ENCODE measurements around the gene NEDD4. TPM values are rescaled to one million over a fixed set of nuclear protein-coding genes. Genes with fewer than 3 reads are reported as not detected.

Gene NEDD4
- total RNA-seq, 2 experiments from 2014 or later, result 2.6 to 2.7 TPM

- ChIA-PET CTCF (interaction anchor here (1.1 kb wide), 1 partner anchor 158 kb away, joined by 3 read pairs; no protein-coding TSS in a partner anchor), POLR2A (no interaction called here)
- Mint-ChIP-seq H3K27me3 (no peaks in the 10 kb centered on the region), H3K4me1 (ENCODE audit: low read depth) (no peaks in the 10 kb centered on the region), H3K9me3 (no peaks in the 10 kb centered on the region), H3K4me3 (no peak overlapping the region), H3K36me3 (ENCODE audit: low read depth) (peaks cover 16% of the 10 kb centered on the region), H3K27ac (no peak overlapping the region)
- H3K27ac ChIP-seq (ENCODE audit: low read depth in 1 of 2, low read length in 2 of 2), result no peak overlapping the region
- DNase-seq (no peak), ATAC-seq (ENCODE audit: poor library complexity) (no peak)
- intact Hi-C loops (cut with DNase I, micrococcal nuclease), result no loop called here
- no peaks in the 10 kb centered on the region for H3K27me3 ChIP-seq (ENCODE audit: control insufficient read depth in 1 of 2, insufficient read depth in 2 of 2, low read length in 2 of 2)
- no peak for TF ChIP-seq CTCF (IDR thresholded peaks at IDR 0.05)
- no peaks in the 10 kb centered on the region for H3K36me3 ChIP-seq (ENCODE audit: insufficient read depth, low read length)
- no peaks in the 10 kb centered on the region for H3K4me1 ChIP-seq (ENCODE audit: insufficient read depth, low read length)
- no peaks in the 10 kb centered on the region for H3K9me3 ChIP-seq (ENCODE audit: control insufficient read depth in 1 of 2, insufficient read depth in 1 of 2, low read length in 2 of 2)
- no peak overlapping the region for H3K4me3 ChIP-seq (ENCODE audit: low read length)
Measured at GRCh38 chr15:55860468-55860867, 132.9 kb downstream of the NEDD4 start.

- Mint-ChIP-seq H3K36me3 (ENCODE audit: low read depth) (peaks cover 16% of the 10 kb centered on the region), H3K27ac (no peak overlapping the region), H3K4me1 (ENCODE audit: low read depth) (no peaks in the 10 kb centered on the region), H3K4me3 (no peak overlapping the region), H3K27me3 (no peaks in the 10 kb centered on the region), H3K9me3 (no peaks in the 10 kb centered on the region)
- H3K4me3 ChIP-seq (ENCODE audit: low read length), result no peak overlapping the region
- intact Hi-C loops (cut with DNase I, micrococcal nuclease), result no loop called here
- H3K9me3 ChIP-seq (ENCODE audit: control insufficient read depth in 1 of 2, insufficient read depth in 1 of 2, low read length in 2 of 2), result no peaks in the 10 kb centered on the region
- ATAC-seq (ENCODE audit: poor library complexity) (no peak), DNase-seq (no peak)
- H3K4me1 ChIP-seq (ENCODE audit: insufficient read depth, low read length), result no peaks in the 10 kb centered on the region
- POLR2A ChIA-PET, result no interaction called here
- no peaks in the 10 kb centered on the region for H3K27me3 ChIP-seq (ENCODE audit: control insufficient read depth in 1 of 2, insufficient read depth in 2 of 2, low read length in 2 of 2)
- TF ChIP-seq CTCF (IDR thresholded peaks at IDR 0.05), result no peak
- no peak overlapping the region for H3K27ac ChIP-seq (ENCODE audit: low read depth in 1 of 2, low read length in 2 of 2)
- CTCF ChIA-PET, result interaction anchor here (1.1 kb wide), 1 partner anchor 158 kb away, joined by 3 read pairs; no protein-coding TSS in a partner anchor
- H3K36me3 ChIP-seq (ENCODE audit: insufficient read depth, low read length), result no peaks in the 10 kb centered on the region
Measured at GRCh38 chr15:55859681-55860080, 133.7 kb downstream of the NEDD4 start.

- POLR2A ChIA-PET, result no interaction called here
- Histone ChIP-seq H3K27ac (ENCODE audit: low read depth in 1 of 2, low read length in 2 of 2) (no peak overlapping the region), H3K27me3 (ENCODE audit: control insufficient read depth in 1 of 2, insufficient read depth in 2 of 2, low read length in 2 of 2) (no peaks in the 10 kb centered on the region), H3K9me3 (ENCODE audit: control insufficient read depth in 1 of 2, insufficient read depth in 1 of 2, low read length in 2 of 2) (no peaks in the 10 kb centered on the region), H3K4me3 (ENCODE audit: low read length) (no peak overlapping the region), H3K4me1 (ENCODE audit: insufficient read depth, low read length) (no peaks in the 10 kb centered on the region), H3K36me3 (ENCODE audit: insufficient read depth, low read length) (no peaks in the 10 kb centered on the region)
- intact Hi-C loops (cut with DNase I, micrococcal nuclease), result no loop called here
- CTCF ChIA-PET, result no interaction called here
- no peak for TF ChIP-seq CTCF (IDR thresholded peaks at IDR 0.05)
- Mint-ChIP-seq H3K27me3 (no peaks in the 10 kb centered on the region), H3K36me3 (ENCODE audit: low read depth) (peaks cover 16% of the 10 kb centered on the region), H3K27ac (no peak overlapping the region), H3K9me3 (no peaks in the 10 kb centered on the region), H3K4me3 (no peak overlapping the region), H3K4me1 (ENCODE audit: low read depth) (no peaks in the 10 kb centered on the region)
- no peak for DNase-seq
- ATAC-seq (ENCODE audit: poor library complexity), result no peak
Measured at GRCh38 chr15:55858661-55859060, 134.8 kb downstream of the NEDD4 start.

All from CD4-positive, alpha-beta T cell (primary cell).